GM19043 (cell line): ENCODE results near the gene SF3B3.
"Not testable (repeated sequence)": the region's sequence is repeated elsewhere in the genome, so short reads cannot be mapped to it uniquely, and the experiment has no call there.

Experiments used
- ATAC-seq: cut with Tn5 transposase; IDR thresholded peaks from one replicate; pipeline ENCODE4 v1.9.1; 2021; ENCODE audit warnings: low read depth; ENCODE audit not compliant: unreplicated experiment

SF3B3 gene

DNA sequence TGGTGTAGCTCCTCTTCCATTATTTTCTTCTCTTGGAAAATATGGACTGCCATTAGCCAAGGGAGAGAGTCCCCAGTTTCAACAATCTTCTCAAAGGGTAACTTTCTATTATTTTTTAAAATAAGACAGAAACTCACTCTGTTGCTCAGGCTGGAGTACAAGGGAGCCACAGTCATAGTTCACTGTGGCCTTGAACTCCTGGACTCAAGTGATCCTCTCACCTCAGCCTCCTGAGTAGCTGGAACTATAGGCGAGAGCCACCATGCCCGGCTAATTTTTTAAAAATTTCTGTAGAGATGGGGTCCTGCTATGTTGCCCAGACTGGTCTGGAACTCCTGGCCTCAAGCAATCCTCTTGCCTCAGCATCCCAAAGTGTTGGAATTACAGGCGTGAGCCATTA lies 13.4 kb upstream of the SF3B3 start:
- ATAC-seq: no peak

DNA sequence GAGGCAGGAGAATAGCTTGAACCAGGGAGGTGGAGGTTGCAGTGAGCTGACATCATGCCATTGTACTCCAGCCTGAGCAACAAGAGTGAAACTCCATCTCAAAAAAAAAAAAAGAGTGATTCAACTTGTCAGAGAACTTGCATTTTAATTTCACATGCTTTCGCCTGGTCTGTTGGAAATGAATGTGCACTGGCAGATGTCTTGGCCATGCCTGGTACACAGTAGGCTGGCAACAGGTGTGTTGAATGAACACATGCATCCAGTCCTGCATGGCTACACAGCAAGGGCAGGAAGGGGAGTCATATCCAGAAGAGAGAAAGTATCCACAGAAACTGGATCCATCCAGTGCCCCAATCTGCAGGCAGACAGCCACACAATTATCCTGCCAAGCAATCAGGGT lies 11.8 kb upstream of the SF3B3 start:
- ATAC-seq: no peak

DNA sequence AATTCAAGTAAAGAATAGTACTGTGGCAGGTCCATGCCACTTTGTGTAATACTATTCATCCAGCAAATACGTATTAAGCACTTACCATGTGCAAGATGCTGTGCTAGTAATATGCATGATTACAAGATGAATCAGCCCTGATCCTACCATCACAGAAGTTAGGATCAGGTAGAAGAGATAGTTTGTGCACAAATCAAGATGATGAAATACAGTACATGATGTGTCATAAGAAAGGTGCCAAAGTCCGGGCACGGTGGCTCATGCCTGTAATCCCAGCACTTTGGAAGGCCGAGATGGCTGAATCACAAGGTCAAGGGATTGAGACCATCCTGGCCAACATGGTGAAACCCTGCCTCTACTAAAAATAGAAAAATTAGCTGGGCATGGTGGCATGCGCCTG lies 11.2 kb upstream of the SF3B3 start:
- no peak for ATAC-seq

DNA sequence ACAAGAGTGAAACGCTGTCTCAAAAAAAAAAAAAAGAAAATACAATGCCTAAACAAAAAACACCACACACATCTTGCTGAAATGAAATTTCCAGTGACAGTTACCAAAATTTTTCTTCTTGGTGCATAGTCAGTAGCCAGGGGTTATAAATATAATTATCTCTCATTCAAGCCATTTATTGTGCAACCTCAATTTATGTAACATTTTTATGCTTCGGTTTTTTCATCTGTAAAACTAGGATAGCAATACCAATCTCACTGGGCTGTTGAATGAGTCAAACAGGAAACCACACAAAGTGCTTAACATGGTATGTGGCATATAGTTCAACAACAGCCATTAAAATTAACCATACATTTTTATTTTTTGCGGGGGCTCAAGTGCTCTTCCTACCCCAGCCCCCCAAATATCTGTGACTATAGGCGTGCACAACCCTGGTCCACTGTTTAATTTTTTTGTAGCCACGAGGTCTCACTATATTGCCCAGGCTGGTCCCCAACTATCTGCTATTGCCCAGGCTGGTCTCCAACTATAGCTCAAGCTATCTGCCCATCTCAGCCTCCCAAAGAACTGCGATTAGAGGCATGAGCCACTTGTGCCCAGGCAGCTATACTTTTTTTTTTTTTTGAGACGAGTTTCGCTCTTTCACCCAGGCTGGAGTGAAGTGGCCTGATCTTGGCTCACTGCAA lies 2.9 kb upstream of the SF3B3 start:
- no peak for ATAC-seq

DNA sequence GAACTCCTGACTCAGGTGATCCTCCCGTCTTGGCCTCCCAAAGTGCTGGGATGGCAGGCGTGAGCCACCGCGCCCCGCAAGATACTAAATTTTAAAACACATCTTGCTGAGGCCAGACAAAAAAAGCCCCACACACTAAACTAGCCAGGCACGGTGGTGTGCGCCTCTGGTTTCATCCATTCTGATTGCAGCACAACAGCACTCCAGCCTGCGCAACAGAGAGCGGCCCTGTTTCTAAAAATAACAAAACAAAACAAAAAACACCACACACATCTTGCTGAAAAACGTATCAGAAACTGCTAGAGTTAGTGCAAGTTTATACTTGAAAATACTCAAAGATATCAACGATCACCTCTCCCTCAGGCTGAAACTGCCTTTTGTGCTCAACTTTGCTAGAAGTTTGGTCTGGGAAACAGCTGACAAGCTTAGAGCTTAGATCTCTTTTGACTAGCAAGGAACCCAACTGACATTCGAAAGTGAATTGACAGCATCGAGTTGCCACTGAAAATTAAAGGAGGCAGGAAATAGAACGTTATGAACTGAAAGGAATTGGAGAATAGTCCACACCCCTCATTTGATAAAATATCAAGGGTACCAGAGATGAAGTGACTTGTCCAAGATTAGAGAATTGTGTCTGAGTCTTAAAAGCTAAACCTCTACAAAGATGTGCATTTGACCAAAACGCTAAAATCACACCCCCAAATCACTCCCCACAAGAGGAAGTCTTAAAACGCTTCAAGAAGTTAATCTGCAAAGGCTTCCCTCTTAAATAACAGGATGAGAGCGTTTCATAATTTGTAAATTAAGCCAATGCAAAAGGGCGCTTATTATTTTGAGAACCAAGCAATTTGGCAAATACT lies 1.2 kb upstream of the SF3B3 start:
- no peak for ATAC-seq

DNA sequence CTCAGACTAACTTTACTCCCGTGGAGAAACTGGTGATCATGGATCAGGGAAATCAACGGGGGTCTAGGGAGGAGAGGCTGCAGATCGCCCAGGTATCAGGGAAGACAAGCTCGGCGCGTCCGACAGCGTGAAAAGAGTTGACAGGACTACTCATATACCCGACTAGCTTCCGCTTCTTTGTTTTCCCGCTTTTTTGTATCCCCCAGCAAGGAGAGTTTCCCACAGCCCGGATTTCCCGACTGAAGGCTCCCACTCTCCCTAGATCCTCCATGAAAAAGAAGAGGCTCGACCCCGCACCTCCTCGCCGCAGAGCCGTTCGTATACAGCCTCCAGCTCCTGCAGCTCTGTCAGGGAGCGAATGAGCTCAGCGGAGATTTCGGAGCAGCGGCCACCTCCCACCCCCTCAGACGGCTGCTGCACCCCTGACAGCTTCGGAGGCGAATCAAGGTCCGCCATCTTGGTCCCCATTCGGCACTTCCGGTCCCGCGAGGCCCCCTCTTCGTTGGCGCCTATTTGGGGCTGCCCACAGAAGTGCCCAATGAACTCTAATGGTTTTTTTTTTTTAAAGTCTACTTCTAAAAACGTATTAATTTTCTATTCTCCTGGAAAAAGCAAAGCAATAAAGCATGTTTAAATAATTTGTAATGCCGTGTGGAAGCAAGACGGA lies 407 bp upstream of the SF3B3 start, which contains the start of gene COG4:
Gene COG4, minus strand, starts transcription at position 479 of the 667 bp plus-strand sequence. Its CDS starts 11 bp downstream, at position 468.
- no peak for ATAC-seq

DNA sequence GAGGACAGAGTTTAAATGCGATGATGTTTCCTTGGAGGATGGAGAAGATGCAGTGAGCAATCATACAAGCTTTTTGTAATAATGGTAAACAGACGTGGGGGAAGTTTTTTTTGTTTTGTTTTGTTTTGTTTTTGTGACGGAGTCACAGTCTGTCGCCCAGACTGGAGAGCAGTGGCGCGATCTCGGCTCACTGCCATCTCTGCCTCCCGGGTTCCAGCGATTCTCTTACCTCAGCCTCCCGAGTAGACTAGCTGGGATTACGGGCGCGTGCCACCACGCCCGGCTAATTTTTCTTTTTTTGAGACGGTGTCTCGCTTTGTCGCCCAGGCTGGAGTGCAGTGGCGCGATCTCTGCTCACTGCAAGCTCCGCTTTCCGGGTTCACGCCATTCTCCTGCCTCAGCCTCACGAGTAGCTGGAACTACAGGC lies 796 bp downstream of the SF3B3 start:
- not testable (repeated sequence) for ATAC-seq

DNA sequence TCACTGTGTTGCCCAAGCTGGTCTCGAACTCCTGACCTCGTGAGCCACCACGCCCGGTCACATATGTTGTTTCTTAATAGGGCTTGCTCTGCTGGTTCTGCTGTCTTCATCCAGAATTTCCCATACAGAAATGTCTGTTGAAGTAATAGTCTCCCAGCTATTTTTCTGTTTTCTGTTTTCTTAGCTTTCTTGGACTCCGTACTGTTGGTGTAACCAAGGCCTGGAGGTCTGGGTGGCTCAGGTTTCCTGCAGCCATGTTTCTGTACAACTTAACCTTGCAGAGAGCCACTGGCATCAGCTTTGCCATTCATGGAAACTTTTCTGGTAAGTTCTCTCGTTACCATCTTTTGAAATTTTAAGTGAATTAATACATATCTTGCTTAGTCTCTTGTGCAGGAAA lies 2.8 kb downstream of the SF3B3 start:
- no peak for ATAC-seq

DNA sequence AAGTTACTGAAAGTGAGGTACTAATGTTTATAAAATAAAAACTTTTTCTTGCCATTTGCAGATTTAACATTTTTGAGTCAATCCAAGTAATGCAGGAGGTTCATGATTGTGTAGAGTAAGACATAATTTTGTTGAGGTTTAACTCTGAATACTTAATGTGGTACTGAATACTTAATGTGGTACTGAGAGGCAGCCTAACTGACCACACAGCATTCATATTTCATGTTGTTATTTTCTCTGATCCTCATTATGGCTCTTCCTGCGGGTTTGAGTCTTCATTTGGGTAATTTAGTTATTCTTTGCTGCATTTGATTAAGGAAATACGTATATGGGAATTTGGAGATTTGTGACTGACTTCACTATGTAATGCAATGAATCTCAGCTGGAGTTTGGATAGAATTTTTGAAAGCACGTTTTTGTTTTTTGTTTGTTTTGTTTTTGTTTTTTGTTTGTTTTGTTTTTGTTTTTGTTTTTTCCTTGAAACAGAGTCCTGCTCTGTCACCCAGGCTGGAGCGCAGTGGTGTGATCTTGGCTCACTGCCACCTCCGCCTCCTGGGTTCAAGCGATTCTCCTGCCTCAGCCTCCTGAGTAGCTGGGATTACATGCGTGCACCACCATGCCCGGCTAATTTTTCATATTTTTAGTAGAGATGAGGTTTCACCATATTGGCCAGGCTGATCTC lies 3.8 kb downstream of the SF3B3 start:
- ATAC-seq: no peak

DNA sequence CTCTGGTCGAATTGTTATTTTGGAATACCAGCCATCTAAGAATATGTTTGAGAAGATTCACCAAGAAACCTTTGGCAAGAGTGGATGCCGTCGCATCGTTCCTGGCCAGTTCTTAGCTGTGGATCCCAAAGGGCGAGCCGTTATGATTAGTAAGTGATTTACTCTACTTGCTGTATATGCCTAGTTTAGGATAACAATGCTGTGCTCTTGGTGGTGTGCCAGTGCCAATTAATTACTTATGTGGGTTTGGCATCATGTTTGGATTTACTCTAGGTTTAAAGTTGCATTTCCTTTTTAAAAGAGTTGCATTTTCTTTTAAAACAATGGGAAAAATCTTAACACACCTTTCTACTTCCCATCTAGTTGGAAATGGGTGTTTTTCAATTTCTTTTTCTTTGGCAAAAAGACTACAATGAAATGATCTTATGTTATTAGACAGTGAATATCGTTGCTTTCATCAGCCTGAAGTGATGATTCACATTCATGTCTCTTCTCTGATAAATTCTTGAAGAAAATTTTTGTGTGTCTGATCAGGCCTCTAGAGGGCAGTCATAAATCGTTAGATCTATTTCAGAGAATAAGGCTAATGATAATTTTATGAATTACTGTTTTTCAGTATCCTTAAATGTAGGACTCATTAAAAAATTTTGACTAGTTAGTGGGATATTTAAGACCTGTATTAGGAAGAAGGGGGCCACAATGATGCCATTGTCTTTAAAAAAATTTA lies 5.6 kb downstream of the SF3B3 start:
- ATAC-seq: no peak

DNA sequence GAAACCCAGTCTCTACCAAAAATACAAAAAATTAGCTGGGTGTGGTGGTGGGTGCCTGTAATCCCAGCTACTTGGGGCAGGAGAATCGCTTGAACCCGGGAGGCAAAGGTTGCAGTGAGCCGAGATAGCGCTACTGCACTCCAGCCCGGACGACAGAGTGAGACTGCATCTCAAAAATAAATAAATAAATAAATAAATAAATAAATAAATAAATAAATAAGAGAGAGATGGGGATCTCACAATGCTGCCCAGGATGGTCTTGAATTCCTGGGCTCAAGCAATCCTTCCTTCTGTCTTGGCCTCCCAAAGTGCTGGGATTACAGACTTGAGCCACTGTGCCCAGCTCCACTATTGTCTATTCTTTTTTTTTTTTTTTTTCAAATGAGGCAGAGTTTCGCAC lies 6.3 kb downstream of the SF3B3 start:
- ATAC-seq: not testable (repeated sequence)

DNA sequence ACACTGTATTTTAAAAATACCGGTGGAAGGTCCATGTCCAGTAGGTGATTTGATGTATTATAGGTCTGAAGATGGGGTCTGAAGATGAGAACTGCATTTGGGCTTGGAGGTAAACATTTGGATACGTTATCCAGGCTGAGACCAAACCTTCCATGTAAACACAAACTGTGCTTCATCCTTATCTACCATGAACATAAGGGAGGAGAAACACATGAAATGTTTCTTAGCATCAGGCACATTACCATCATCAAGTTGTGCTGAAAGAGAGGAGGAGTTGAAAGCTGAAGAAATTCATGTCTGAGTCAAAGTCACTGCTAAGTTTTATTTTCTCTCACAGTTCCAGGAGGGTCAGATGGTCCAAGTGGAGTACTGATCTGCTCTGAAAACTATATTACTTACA lies 11.4 kb downstream of the SF3B3 start:
- ATAC-seq: no peak

DNA sequence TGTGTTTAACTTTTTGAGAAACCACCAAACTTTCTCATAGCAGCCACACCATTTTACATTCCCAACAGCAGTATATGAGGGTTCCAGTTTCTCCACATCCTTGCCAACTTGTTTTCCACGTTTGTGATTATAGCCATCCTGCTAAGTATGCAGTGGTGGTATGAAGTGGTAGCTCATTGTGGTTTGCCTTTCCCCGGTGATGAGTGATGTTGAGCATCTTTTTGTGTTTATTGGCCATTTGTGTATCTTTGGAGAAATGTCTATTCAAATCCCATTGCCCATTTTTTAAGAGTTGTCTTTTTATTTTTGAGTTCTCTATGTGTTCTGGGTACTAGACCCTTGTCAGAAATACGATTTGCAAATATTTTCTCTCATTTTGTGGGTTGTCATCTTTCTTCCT lies 17.4 kb downstream of the SF3B3 start:
- no peak for ATAC-seq

DNA sequence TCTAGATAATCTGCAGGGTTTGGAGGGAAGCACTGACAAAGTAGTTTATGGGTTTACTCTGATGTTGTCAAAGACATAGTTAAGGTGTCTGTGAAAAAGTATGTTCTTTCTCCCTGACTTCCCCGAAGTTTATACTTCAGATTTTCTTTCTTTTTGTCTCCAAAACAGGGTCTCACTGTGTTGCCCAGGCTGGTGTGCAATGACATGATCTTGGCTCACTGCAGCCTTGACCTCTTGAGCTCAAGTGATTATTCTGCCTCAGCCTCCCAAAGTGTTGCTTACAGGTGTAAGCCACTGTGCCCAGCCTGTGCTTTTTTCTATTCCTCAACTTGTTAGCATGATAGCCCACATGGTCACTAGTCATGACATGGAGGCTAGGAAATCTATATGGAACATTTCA lies 20.9 kb downstream of the SF3B3 start:
- no peak for ATAC-seq

DNA sequence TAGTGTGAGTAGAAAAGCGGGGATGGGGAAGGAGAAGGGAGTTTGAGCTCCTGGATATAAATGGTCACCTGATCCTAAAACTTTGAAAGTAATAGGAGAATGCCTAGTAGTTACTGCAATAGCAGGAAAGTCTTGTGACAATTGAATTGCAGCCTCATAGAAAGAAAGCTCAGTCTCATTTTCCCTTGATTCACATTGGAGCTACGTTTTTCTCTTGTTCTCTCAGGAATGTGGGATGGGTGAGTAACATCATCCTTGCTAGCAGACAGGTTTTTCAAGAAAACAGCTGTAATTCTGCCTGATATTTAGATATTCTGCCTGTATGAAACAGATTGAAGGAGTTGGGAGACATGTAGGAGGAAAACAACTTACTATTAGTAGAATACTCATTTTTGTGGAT lies 25.3 kb downstream of the SF3B3 start:
- no peak for ATAC-seq

DNA sequence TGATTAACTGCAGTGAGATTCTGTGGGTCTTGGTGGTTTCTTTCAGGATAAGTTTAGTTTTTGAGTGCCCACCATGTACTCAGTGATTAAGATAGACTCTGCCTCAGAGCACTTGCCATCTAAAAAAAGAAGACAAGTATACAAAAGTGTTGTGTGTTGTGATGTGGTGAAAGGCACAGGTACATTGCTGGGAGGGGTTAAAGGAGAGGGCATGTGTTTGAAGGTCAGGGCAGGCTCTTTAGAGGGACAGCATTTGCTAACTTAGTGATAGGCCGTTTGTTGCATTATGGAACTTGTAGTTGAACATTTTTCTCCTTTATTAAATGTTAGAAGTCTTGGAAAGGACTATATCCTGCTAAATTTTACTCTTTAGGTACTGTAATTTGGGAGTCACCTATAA lies 26.5 kb downstream of the SF3B3 start:
- ATAC-seq: no peak

DNA sequence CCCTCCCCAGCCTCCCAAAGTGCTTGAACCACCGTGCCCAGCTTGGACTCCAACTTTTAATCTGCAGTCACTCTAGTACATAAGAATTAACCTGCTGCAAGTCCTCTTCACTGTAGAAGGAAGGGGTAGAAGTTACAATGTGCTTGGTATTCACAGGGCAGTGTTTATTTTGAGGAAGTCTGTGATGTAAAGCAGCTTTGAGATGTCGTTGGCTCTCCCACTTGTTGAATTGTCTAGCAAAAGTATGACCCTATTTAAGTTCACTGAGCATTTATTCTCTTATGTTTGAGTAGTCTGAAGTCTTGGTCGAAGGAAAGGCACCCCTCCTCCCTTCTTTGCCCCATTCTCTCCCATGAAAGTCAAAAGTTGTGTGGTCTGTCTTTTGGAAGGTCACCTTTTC lies 28.2 kb downstream of the SF3B3 start:
- ATAC-seq: no peak

DNA sequence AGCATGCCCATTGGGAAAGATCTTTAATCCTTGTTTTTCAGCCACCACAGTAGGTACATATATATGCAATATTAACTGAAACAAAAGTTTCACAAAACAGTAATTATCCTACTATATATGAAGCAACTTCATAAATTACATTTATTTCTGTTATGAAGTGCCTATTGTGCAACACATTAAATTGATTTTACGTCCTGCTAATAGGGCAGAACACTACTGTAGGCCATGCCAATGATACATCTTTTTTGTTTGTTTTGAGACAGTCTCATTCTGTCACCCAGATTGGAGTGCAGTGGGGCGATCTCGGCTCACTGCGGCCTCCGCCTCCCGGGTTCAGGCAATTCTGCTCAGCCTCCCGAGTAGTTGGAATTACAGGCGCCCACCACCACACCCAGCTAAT lies 29.1 kb downstream of the SF3B3 start:
- ATAC-seq: no peak

DNA sequence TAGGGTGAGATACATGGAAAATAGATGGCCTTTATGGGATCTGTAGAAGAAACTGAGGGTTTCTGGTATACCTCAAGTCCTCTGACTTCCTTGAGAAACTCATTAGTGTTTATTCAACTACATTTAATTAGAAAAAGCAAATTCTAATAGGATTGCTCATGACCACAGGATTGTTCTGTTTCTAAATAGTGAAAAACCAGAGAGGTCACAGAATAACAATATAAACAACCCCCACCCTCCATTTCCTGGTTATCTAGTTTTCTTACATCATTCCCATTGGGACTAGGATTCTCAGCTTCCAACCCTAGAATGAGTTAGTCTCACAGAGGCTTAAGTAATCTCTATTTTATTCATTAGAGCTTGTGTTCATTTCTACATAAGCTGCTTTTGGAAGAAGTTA lies 30.0 kb downstream of the SF3B3 start:
- no peak for ATAC-seq

DNA sequence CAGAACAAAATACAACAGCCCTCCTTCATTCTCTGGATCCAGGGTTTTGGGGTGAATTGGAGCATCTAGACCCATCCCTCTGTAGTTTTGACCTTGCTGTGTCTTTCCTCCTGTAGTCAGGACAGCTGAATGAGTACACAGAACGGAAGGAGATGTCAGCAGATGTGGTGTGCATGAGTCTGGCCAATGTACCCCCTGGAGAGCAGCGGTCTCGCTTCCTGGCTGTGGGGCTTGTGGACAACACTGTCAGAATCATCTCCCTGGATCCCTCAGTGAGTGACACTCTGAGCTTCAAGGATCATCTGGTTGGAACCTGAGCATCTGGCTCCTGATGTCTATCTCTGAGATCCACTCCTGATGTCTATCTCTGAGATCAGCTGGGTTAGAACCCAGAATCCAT lies 32.4 kb downstream of the SF3B3 start:
- ATAC-seq: no peak
